Upper lobe of left lung (tissue), 4 donors: ENCODE results near the gene GNAZ.

Experiments used
- EP300 ChIP-seq, 4 donors: sonication (generic); formaldehyde crosslinking; IDR thresholded peaks; one replicate each; pipeline ENCODE4 v1.5.1; 2017; ENCODE audit warnings: antibody characterized with exemption in 4 of 4, control low read depth in 2 of 4
- POLR2A ChIP-seq, 4 donors: fragments of 450-650 bp; IDR thresholded peaks; one replicate each; pipeline ENCODE4 v1.5.1; 2016 to 2017; ENCODE audit warnings: antibody characterized with exemption in 4 of 4, mild to moderate bottlenecking in 2 of 4

- TF ChIP-seq EP300 (IDR thresholded peaks at IDR 0.05) (no peak), POLR2A (IDR thresholded peaks at IDR 0.05) (no peak)
These were observed 15.6 kb upstream of the GNAZ start for GRCh38 chr22:23054531-23055257.
